Choroid plexus epithelial cell (primary cell): ENCODE results near the gene BRINP1.

ENCODE experiments used
- DNase-seq: peaks from one replicate; pipeline ENCODE4 v3.0.0-alpha.2; 2010; ENCODE audit warnings: low read depth
- H3K4me3 ChIP-seq: 2 replicates; pipeline ENCODE4 v1.5.1; 2011; ENCODE audit warnings: low read depth, mild to moderate bottlenecking, control low read depth, low read length, moderate library complexity
- TF ChIP-seq, protein P1 (sequence below): conservative IDR thresholded peaks from 2 replicates; pipeline ENCODE4 v1.5.1; 2011; ENCODE audit warnings: low read depth, mild to moderate bottlenecking, control low read depth, inconsistent platforms, low read length, moderate library complexity

The BRINP1 gene

DNA sequence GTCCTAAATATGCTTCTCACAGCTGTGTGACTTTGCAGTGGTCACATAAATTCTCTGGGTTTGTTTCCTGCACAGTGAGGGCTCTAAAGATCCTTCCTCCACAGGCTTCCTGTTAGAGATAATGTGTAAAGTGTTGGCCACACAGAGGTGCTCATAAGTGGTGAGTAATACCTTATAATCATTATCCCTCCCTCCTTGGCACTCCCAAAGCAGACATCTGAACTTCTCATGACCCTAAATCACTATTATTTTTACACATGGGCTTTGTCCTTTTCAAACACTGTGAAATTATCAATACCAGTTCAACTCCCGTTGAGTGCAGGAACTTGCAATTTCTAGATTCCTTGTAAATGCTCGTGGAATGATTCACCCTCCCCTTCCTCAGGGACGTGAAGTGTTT, 100.2 kb downstream of the BRINP1 start:
- TF ChIP-seq, protein P1, sequence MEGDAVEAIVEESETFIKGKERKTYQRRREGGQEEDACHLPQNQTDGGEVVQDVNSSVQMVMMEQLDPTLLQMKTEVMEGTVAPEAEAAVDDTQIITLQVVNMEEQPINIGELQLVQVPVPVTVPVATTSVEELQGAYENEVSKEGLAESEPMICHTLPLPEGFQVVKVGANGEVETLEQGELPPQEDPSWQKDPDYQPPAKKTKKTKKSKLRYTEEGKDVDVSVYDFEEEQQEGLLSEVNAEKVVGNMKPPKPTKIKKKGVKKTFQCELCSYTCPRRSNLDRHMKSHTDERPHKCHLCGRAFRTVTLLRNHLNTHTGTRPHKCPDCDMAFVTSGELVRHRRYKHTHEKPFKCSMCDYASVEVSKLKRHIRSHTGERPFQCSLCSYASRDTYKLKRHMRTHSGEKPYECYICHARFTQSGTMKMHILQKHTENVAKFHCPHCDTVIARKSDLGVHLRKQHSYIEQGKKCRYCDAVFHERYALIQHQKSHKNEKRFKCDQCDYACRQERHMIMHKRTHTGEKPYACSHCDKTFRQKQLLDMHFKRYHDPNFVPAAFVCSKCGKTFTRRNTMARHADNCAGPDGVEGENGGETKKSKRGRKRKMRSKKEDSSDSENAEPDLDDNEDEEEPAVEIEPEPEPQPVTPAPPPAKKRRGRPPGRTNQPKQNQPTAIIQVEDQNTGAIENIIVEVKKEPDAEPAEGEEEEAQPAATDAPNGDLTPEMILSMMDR = no peak
- no peak overlapping the region for H3K4me3 ChIP-seq
- peak; percentile 6 for DNase-seq

DNA sequence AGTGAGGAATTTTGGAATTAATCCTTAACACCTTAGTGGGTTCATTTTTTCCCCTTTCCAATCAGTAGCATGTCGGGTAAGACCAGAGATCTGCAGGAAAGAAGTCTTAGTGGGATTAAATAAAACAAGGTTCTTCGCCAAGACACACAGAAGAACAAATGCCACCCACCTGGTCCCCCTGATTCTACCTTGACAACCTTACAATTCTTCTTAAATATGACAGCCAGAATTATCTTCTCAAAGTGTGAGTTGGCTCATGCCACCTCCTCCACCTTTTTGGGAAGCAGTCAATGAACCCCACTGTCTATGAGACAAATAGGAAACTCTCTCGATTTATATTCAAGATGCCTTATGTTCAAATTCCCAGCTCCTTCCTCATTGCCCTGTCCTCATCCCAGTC, 105.1 kb downstream of the BRINP1 start:
- H3K4me3 ChIP-seq = no peak overlapping the region
- TF ChIP-seq, protein P1 = no peak
- DNase-seq = no peak

GRCh38 chr9:119257592-119257991, 111.6 kb downstream of the BRINP1 start:
- DNase-seq = no peak
- TF ChIP-seq, protein P1 = no peak
- no peak overlapping the region for H3K4me3 ChIP-seq

DNA sequence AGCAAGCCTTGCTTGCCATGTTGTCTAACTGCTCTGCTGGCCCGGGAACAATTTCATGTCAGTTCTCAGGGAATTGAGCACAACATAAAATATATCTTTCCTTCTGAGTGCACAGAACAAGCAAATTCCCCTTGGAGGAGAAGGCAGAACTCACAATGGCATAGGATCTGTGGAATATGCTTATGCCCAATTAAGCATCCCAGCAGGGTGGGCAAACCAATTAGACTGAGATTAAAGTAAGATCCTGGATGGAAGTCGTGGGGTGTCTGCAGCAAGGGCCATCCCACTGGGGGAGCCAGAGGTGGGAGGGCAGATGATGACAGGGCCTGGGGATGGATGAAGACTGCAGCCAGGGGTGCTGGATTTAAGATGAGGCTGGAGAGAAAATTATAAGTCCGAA, 114.1 kb downstream of the BRINP1 start:
- DNase-seq = no peak
- TF ChIP-seq, protein P1 = no peak
- H3K4me3 ChIP-seq = no peak overlapping the region

GRCh38 chr9:119252671-119253299, 116.5 kb downstream of the BRINP1 start:
- H3K4me3 ChIP-seq = no peak overlapping the region
- TF ChIP-seq, protein P1 = no peak
- DNase-seq = no peak

DNA sequence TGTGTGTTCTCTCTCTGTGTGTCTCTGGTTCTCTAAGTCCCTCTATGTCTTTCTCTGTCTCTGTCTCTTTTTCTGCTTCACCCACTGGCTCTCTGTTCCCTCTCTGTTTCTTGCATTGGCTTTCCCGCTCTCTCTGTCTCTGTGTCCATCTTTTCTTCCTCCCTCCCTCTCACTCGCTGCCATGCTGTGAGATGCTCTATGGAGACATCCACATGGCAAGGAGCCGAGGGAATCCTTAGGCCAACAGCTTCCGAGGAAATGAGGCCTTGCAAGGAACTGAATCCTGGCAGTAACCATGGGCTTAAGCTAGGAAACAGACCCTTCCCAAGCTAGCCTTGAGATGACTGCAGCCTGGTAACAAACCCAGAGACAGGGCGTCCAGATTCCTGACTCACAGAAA, 117.3 kb downstream of the BRINP1 start:
- DNase-seq = no peak
- no peak overlapping the region for H3K4me3 ChIP-seq
- TF ChIP-seq, protein P1 = no peak

DNA sequence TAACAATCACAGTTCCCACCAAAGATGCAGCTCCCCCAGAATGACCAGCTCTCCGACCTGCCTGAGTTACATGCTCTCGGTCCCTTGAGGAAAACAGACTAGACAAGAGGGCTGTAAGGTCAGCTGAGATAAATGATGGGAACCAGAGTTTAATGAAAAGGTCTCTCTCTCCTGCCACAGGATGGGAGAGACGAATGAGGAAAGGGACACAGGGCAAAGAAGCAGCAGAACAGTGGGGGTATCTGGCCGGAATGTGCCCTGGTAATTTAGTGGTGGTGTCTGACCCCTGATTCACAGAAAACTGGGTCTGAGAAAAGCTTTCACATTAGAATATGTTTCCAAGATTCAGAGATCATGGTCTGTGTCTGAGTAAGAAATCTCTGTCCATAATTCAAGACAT, 118.5 kb downstream of the BRINP1 start:
- TF ChIP-seq, protein P1 = no peak
- H3K4me3 ChIP-seq = no peak overlapping the region
- DNase-seq = no peak
